ENCODE results near the gene KPNA1.

Gene KPNA1

DNA sequence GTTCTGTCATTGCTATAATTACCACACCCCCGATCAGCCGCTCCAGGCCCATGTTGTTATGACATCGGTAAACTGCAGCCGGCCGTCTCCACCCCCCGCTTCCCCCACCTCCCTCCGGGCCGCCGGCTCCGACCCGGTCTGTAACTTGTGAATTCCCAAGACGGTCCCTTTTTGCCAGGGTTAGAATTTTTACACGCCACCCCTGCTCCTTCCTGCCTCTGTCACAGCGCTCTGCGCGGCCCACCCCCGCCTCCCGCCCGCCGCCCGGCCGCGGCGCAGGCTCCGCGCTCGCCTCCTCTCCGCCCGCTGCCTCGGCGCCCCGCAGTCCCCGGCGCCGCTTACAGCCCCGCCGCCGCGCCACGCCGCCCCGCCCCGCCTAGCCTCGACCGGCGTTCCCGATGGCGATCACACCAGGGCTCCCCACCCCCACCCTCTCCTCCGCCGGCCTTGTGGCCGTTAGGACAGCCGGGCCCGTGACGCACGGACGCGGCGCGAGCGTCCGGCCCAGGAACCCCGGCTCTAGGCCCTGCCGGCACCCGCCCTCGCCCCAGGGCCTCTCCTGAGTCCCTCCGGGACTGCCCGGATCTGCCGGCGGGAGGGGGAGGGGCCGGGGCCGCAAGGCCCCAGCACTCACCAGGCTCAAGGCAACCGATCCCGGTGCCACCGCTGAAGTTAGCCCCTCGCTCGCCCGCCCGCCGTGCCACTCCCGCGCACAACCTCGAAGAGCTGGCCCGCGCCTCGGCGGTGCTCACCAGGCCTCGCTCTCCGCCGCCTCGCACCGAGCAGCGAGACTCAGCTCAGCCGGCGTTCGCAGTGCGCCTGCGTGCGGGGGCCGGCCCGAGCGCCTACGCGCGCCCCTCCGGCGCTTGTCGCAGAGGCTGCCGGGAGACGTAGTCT is at the start of gene KPNA1:
KPNA1 (minus strand) TSS at position 817 of the 897 bp plus-strand sequence. CDS start 18,374 bp downstream, outside the sequence.
- Histone ChIP-seq H3K27ac (ENCODE audit: low read length) (peak within 1 kb of the TSS; percentile 63), H3K9me3 (ENCODE audit: insufficient read depth, low read depth, low read length) (no peaks in the 10 kb centered on the region), H3K27me3 (ENCODE audit: insufficient read depth, low read length) (no peaks in the 10 kb centered on the region), H3K4me1 (ENCODE audit: insufficient read depth, low read length) (peaks cover 18% of the 10 kb centered on the region), H3K36me3 (ENCODE audit: insufficient read depth, low read depth, low read length) (no peaks in the 10 kb centered on the region), H3K9ac (ENCODE audit: low read depth, low read length) (peak within 1 kb of the TSS; percentile 89; the same call in 1 of the 2 replicates), H3K4me3 (ENCODE audit: low read length) (peak within 1 kb of the TSS; percentile 81)

DNA sequence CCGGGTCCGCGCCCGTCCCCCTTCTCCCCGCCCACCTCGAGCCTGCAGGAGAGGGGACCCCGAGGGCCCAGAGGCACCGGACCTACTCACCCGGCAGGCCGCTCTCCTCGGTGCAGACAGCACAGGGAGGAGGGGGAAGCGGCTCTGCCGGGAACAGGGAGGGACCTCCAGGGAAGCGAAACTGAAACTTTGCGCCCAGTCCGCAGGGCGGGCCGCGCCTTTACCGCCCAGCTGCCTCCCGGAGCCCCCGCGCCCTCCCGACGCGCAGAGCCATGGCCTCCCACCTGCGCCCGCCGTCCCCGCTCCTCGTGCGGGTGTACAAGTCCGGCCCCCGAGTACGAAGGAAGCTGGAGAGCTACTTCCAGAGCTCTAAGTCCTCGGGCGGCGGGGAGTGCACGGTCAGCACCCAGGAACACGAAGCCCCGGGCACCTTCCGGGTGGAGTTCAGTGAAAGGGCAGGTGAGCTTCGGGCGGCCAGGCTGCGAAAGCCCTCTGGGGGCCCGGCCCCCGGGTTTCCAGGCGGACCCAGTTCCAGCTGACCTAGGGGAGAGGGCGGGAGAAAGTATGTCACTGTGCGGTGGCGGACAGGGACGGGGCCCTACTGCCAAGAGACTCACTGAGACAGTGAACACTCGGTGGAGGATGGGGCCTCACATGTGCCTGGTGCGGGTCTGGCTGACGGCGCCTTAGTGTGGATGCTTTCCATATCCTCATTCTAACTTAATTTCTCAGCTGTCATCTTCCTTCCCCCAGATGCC is 49.6 kb upstream of the KPNA1 start, which contains the start of the genes DTX3L and PARP9:
DTX3L (plus strand) TSS at position 184 of the 758 bp plus-strand sequence; CDS start at position 273, 89 bp downstream.
PARP9 (minus strand) TSS at position 146 of the 758 bp plus-strand sequence. CDS start 4,680 bp downstream, outside the sequence.
- H3K36me3 ChIP-seq (ENCODE audit: insufficient read depth, low read depth, low read length) = no peaks in the 10 kb centered on the region
- H3K4me1 ChIP-seq (ENCODE audit: insufficient read depth, low read length) = peaks cover 4% of the 10 kb centered on the region; the same call in 1 of the 2 replicates
- peak within 1 kb of the TSS; percentile 71; the same call in 1 of the 2 replicates for H3K9ac ChIP-seq (ENCODE audit: low read depth, low read length)
- peaks cover 19% of the 10 kb centered on the region; the same call in 1 of the 2 replicates for H3K27me3 ChIP-seq (ENCODE audit: insufficient read depth, low read length)
- no peak within 1 kb of the TSS for H3K27ac ChIP-seq (ENCODE audit: low read length)
- H3K4me3 ChIP-seq (ENCODE audit: low read length) = peak within 1 kb of the TSS; percentile 79
- H3K9me3 ChIP-seq (ENCODE audit: insufficient read depth, low read depth, low read length) = no peaks in the 10 kb centered on the region

DNA sequence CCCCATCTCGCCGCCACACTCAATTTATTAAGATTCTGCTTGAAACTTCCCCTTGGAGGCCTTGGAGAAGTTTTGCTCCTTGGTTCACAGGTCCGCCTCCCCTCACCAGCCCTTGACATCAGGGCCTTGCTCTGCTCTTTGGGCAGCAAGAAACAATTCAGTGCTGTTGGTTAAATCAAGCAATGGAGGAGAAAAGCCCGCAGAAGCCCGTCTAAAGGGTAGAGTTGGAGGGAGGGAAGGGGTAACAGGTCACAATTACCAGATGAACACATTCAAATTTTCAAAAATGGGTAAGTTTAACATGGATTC is 48.9 kb upstream of the KPNA1 start:
- Histone ChIP-seq H3K27ac (ENCODE audit: low read length) (no peak overlapping the region), H3K36me3 (ENCODE audit: insufficient read depth, low read depth, low read length) (no peaks in the 10 kb centered on the region), H3K27me3 (ENCODE audit: insufficient read depth, low read length) (peaks cover 19% of the 10 kb centered on the region; the same call in 1 of the 2 replicates), H3K9ac (ENCODE audit: low read depth, low read length) (peak overlapping the region; percentile 71; the same call in 1 of the 2 replicates), H3K4me3 (ENCODE audit: low read length) (peak overlapping the region; percentile 79), H3K4me1 (ENCODE audit: insufficient read depth, low read length) (peaks cover 4% of the 10 kb centered on the region; the same call in 1 of the 2 replicates), H3K9me3 (ENCODE audit: insufficient read depth, low read depth, low read length) (no peaks in the 10 kb centered on the region)

DNA sequence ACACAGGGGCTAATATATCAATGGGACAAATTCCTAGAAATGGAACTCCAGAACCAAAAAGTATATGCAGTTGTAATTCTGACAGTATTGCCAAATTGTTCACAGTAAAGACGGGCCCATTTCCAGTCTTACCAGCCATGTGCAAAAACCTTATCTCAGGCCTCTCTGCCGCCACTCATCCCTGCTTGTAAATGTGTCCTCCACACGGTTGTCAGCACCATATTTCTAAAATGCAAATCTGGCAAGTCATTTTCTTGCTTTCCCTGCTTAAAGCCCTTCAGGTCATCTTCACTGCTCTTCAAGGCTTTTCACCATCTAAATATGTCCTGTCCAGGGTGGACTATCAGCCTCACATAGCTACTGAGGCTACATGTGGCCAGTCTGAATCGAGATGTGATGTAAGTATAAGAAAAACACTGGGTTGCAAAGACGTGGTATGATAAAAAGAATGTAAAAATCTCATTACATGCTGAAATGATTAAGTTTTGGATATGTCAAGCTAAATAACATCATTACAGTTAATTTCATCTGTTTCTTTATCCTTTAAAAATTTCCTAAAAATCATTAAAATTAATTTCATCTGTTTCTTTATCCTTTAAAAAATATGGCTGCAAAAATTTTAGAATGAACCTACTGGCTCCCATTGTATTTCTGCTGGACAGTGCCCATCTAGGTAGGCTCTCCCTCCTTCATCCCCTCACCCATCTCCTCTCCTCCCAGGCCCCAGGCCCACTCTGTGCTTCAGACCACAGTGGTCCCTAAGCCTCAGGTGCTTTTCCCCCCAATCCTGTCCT is 48.4 kb upstream of the KPNA1 start:
- no peak overlapping the region for H3K27ac ChIP-seq (ENCODE audit: low read length)
- peak overlapping the region; percentile 79; the same call in 1 of the 2 replicates for H3K4me3 ChIP-seq (ENCODE audit: low read length)
- peaks cover 4% of the 10 kb centered on the region; the same call in 1 of the 2 replicates for H3K4me1 ChIP-seq (ENCODE audit: insufficient read depth, low read length)
- H3K9ac ChIP-seq (ENCODE audit: low read depth, low read length) = no peak overlapping the region
- no peaks in the 10 kb centered on the region for H3K36me3 ChIP-seq (ENCODE audit: insufficient read depth, low read depth, low read length)
- peaks cover 19% of the 10 kb centered on the region; the same call in 1 of the 2 replicates for H3K27me3 ChIP-seq (ENCODE audit: insufficient read depth, low read length)
- H3K9me3 ChIP-seq (ENCODE audit: insufficient read depth, low read depth, low read length) = no peaks in the 10 kb centered on the region

DNA sequence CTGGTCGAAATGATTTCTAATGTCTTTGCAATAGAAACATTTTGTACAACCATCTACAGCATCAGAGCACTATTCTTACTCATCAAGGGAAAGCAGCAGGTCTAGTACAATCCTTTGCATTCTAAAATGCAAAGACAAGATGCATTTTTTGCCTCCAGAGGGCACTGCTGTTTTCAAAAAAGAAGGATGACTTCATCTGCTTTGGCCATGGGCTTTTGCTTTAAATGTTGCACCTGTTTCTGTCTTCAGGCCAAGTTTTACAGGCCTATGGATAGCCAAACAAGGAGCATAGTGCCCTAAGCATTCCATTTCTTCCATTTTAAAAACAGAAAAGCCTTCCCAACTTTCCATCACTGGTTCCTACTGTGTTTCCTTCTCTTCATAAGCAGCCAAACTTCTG is 45.9 kb upstream of the KPNA1 start:
- Histone ChIP-seq H3K27me3 (ENCODE audit: insufficient read depth, low read length) (peaks cover 19% of the 10 kb centered on the region; the same call in 1 of the 2 replicates), H3K27ac (ENCODE audit: low read length) (no peak overlapping the region), H3K4me3 (ENCODE audit: low read length) (no peak overlapping the region), H3K4me1 (ENCODE audit: insufficient read depth, low read length) (peaks cover 4% of the 10 kb centered on the region; the same call in 1 of the 2 replicates), H3K36me3 (ENCODE audit: insufficient read depth, low read depth, low read length) (no peaks in the 10 kb centered on the region), H3K9me3 (ENCODE audit: insufficient read depth, low read depth, low read length) (no peaks in the 10 kb centered on the region), H3K9ac (ENCODE audit: low read depth, low read length) (no peak overlapping the region)

DNA sequence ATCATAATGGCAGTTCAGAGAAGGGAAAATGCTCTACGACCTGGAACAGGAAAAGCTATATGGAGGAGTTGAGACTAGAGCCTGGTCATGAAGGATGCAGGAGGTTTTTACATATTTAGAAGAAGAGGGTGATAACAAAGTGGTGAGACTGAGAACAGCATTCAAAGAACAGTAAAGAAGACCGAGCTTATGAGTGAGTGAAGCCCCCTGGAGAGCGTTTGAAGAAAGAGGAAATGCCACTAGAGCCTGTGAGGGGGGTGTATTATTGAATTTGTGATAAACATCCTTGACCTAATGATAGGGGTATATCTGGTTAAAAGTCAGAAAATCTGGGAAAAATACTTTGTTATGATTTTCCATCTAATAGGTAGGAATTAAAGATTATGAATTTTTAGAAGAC is 45.2 kb upstream of the KPNA1 start:
- Histone ChIP-seq H3K4me1 (ENCODE audit: insufficient read depth, low read length) (peaks cover 2% of the 10 kb centered on the region; the same call in 1 of the 2 replicates), H3K36me3 (ENCODE audit: insufficient read depth, low read depth, low read length) (no peaks in the 10 kb centered on the region), H3K9me3 (ENCODE audit: insufficient read depth, low read depth, low read length) (no peaks in the 10 kb centered on the region), H3K27me3 (ENCODE audit: insufficient read depth, low read length) (peaks cover 15% of the 10 kb centered on the region; the same call in 1 of the 2 replicates), H3K27ac (ENCODE audit: low read length) (no peak overlapping the region), H3K9ac (ENCODE audit: low read depth, low read length) (no peak overlapping the region), H3K4me3 (ENCODE audit: low read length) (no peak overlapping the region)

DNA sequence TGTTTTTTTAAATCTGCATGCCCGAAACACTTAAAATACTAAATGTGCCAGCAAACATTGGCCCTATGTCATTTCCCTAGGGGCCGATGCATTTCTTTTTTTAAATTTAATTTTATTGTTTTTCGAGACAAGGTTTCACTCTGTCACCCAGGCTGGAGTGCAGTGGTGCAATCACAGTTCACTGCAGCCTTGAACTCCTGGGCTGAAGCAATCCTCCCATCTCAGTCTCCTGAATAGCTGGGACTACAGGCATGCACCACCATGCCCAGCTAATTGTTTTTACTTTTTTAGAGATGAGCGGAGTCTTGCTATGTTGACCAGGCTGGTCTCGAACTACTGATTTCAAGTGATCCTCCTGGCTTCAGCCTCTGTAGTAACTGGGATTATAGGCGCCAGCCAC is 43.9 kb upstream of the KPNA1 start:
- H3K4me1 ChIP-seq (ENCODE audit: insufficient read depth, low read length) = no peaks in the 10 kb centered on the region; the same call in 1 of the 2 replicates
- peaks cover 4% of the 10 kb centered on the region; the same call in 1 of the 2 replicates for H3K27me3 ChIP-seq (ENCODE audit: insufficient read depth, low read length)
- no peak overlapping the region for H3K9ac ChIP-seq (ENCODE audit: low read depth, low read length)
- no peak overlapping the region for H3K27ac ChIP-seq (ENCODE audit: low read length)
- H3K4me3 ChIP-seq (ENCODE audit: low read length) = no peak overlapping the region
- no peaks in the 10 kb centered on the region for H3K9me3 ChIP-seq (ENCODE audit: insufficient read depth, low read depth, low read length)
- H3K36me3 ChIP-seq (ENCODE audit: insufficient read depth, low read depth, low read length) = no peaks in the 10 kb centered on the region

DNA sequence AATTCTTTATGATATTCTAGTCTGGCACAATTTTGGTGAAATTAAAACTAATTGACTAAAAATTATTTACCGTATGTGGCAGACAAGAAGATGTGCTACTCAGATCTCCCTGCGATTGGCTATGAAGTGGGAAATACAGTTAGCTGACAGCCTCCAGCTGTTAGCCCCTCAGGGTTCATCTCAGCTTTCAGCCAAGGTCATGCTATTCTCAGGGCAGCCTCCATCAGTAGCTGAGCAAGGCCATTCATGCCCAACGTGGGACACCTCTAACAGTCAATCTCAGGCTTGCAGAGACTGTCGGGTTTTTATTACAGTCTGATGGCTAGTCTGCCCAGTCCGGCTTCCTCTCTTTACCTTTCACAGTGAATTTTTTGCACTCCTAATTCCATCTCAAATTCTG is 42.6 kb upstream of the KPNA1 start:
- H3K27me3 ChIP-seq (ENCODE audit: insufficient read depth, low read length) = no peaks in the 10 kb centered on the region
- H3K9ac ChIP-seq (ENCODE audit: low read depth, low read length) = no peak overlapping the region
- H3K9me3 ChIP-seq (ENCODE audit: insufficient read depth, low read depth, low read length) = no peaks in the 10 kb centered on the region
- no peaks in the 10 kb centered on the region; the same call in 1 of the 2 replicates for H3K4me1 ChIP-seq (ENCODE audit: insufficient read depth, low read length)
- H3K27ac ChIP-seq (ENCODE audit: low read length) = no peak overlapping the region
- H3K36me3 ChIP-seq (ENCODE audit: insufficient read depth, low read depth, low read length) = no peaks in the 10 kb centered on the region
- no peak overlapping the region for H3K4me3 ChIP-seq (ENCODE audit: low read length)

DNA sequence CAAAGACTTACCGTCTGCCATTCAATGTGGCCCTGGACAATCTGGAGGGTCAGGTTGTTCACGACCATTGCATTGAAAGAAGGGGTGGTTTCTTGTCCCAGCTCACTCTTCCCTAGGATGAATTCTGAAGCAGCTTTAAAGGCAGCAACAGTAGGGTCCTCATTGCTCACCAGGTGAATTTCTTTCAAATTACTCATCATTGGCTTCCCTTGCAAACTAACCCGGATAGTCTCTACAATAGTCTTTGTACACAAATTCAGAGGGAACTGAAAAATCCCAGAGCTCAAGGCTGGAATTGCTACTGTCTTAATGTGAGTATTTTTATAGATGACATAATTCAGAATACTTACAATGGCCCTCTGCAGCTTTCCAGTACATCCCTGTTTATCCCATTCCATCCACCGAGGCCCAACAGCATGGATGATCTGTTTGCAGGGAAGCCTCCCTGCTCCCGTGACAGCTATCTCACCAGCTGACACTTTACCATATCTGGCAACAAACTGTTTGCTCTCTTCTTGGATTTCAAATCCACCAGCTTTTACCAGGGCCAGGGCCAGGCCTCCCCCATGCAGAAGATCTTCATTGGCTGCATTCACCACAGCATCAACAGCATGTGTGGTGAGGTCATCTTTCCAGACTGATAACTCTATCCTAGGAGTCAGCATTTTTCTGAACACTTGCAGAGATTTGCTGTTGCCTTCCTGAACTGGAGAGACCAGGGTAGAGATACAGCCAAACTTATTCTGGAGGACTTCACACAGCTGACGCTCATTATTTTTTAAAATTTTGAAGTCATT is 40.7 kb upstream of the KPNA1 start:
- H3K9me3 ChIP-seq (ENCODE audit: insufficient read depth, low read depth, low read length) = no peaks in the 10 kb centered on the region
- H3K4me1 ChIP-seq (ENCODE audit: insufficient read depth, low read length) = no peaks in the 10 kb centered on the region; the same call in 1 of the 2 replicates
- H3K27ac ChIP-seq (ENCODE audit: low read length) = no peak overlapping the region
- H3K36me3 ChIP-seq (ENCODE audit: insufficient read depth, low read depth, low read length) = no peaks in the 10 kb centered on the region
- no peaks in the 10 kb centered on the region for H3K27me3 ChIP-seq (ENCODE audit: insufficient read depth, low read length)
- H3K9ac ChIP-seq (ENCODE audit: low read depth, low read length) = no peak overlapping the region
- no peak overlapping the region for H3K4me3 ChIP-seq (ENCODE audit: low read length)

DNA sequence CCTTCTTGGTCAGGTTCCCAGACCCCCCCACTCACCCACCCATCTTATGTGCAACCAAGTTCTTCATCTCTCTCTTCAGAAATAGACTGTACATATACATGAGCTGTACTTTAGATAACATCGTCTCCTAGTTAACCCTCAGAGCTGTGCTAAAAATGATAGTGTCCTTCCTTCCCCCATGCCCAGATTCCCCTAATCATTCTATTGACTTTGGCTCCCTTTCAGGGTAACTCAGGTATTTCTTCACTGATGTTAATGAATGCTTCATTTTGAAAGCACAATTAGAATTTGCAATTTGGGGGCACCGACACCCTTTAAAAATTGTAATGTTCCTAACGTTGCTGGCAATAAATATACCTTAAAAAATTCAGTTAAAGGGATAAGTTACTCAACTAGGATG is 38.4 kb upstream of the KPNA1 start:
- H3K27ac ChIP-seq (ENCODE audit: low read length) = no peak overlapping the region
- no peaks in the 10 kb centered on the region for H3K36me3 ChIP-seq (ENCODE audit: insufficient read depth, low read depth, low read length)
- H3K9me3 ChIP-seq (ENCODE audit: insufficient read depth, low read depth, low read length) = no peaks in the 10 kb centered on the region
- H3K27me3 ChIP-seq (ENCODE audit: insufficient read depth, low read length) = no peaks in the 10 kb centered on the region
- no peak overlapping the region for H3K9ac ChIP-seq (ENCODE audit: low read depth, low read length)
- no peaks in the 10 kb centered on the region for H3K4me1 ChIP-seq (ENCODE audit: insufficient read depth, low read length)
- no peak overlapping the region for H3K4me3 ChIP-seq (ENCODE audit: low read length)
